T-cell (primary cell): ENCODE data around the gene CALD1. TPM values are rescaled to one million over a fixed set of nuclear protein-coding genes. Genes with fewer than 3 reads are reported as not detected.

Experiments used
- ATAC-seq, 4 experiments: fragments of 200-7000 bp in 3 of 4; fragments of 150-1000 bp in 1 of 4; cut with Tn5 transposase; replicated peaks in 1 of 4; 1 replicate in 3 of 4; 2 replicates in 1 of 4; pipeline ENCODE4 v1.10.0; 2021; ENCODE audit warnings: moderate library complexity in 3 of 4, mild to moderate bottlenecking in 2 of 4, moderate number of reproducible peaks in 1 of 4
- CTCF ChIA-PET, 2 donors: fragments of 300-600 bp; sonication (Branson Sonifier 250); formaldehyde crosslinking; loops; one replicate each; lab custom pipeline; 2022; ENCODE audit warnings: antibody characterized with exemption in 2 of 2; lab: Charles Lee
- POLR2A ChIA-PET, 2 donors: fragments of 300-600 bp; sonication (Branson Sonifier 250); formaldehyde crosslinking; loops; one replicate each; lab custom pipeline; 2022; ENCODE audit warnings: antibody characterized with exemption in 2 of 2; lab: Charles Lee
- DNase-seq, 35 experiments: peaks; one replicate each; pipeline versions ENCODE4 v3.0.0 to v3.0.0-alpha.2; 2013 to 2023
- H3K27ac ChIP-seq: one replicate; pipeline ENCODE4 v1.5.1; 2013; ENCODE audit warnings: low read length
- H3K27me3 ChIP-seq, 2 experiments: replicated peaks in 1 of 2; 1 replicate in 1 of 2; 2 replicates in 1 of 2; pipeline versions ENCODE4 v1.6.1 to v1.7.0; 2013; ENCODE audit warnings: low read length in 1 of 2, mixed read lengths in 1 of 2; ENCODE audit not compliant: control insufficient read depth in 2 of 2, insufficient read depth in 2 of 2; ENCODE audit errors: extremely low read depth in 1 of 2
- H3K36me3 ChIP-seq, 2 donors: 1 replicate in 1 of 2; 2 replicates in 1 of 2; pipeline versions ENCODE4 v1.6.1 to v1.7.0; 2013; ENCODE audit warnings: low read length in 1 of 2; ENCODE audit not compliant: control insufficient read depth in 2 of 2, insufficient read depth in 1 of 2; ENCODE audit errors: extremely low read depth in 1 of 2
- H3K4me1 ChIP-seq, 2 experiments: 1 replicate in 1 of 2; 2 replicates in 1 of 2; pipeline versions ENCODE4 v1.6.1 to v1.7.0; 2013; ENCODE audit warnings: low read length in 2 of 2, mixed read lengths in 1 of 2; ENCODE audit not compliant: insufficient read depth in 2 of 2, control insufficient read depth in 1 of 2; ENCODE audit errors: extremely low read depth in 1 of 2
- H3K4me3 ChIP-seq, 2 donors: 1 replicate in 1 of 2; 2 replicates in 1 of 2; pipeline versions ENCODE4 v1.5.1 to v1.7.0; 2013; ENCODE audit warnings: mild to moderate bottlenecking in 2 of 2, low read length in 1 of 2, moderate library complexity in 1 of 2; ENCODE audit not compliant: control insufficient read depth in 1 of 2; ENCODE audit errors: extremely low read depth in 1 of 2
- H3K9me3 ChIP-seq: 2 replicates; pipeline ENCODE4 v1.7.0; 2013
- H3K27ac Mint-ChIP-seq, 2 donors: one replicate each; pipeline ENCODE4 v1.8.0; 2020 to 2021; ENCODE audit warnings: mild to moderate bottlenecking in 2 of 2, mixed read lengths in 2 of 2
- H3K27me3 Mint-ChIP-seq, 2 donors: one replicate each; pipeline ENCODE4 v1.8.0; 2021 to 2022; ENCODE audit warnings: mixed read lengths in 2 of 2
- H3K36me3 Mint-ChIP-seq: one replicate; pipeline ENCODE4 v1.8.0; 2021; ENCODE audit warnings: mixed read lengths
- H3K4me1 Mint-ChIP-seq, 3 donors: one replicate each; pipeline ENCODE4 v1.8.0; 2020 to 2022; ENCODE audit warnings: mixed read lengths in 3 of 3, mild to moderate bottlenecking in 1 of 3
- H3K4me3 Mint-ChIP-seq, 3 donors: one replicate each; pipeline ENCODE4 v1.8.0; 2020 to 2022; ENCODE audit warnings: mild to moderate bottlenecking in 3 of 3, mixed read lengths in 3 of 3, moderate library complexity in 3 of 3
- H3K9me3 Mint-ChIP-seq, 3 donors: one replicate each; pipeline ENCODE4 v1.8.0; 2020 to 2022; ENCODE audit warnings: mixed read lengths in 3 of 3
- WGBS: methylation state at CpG from one replicate; pipeline ENCODE4 v1.1.5; 2013; ENCODE audit warnings: missing lambda C conversion rate; ENCODE audit not compliant: insufficient coverage; 5-methylcytosine and 5-hydroxymethylcytosine counted together
- total RNA-seq, 35 experiments: library from RNA in 6 of 35; stranded (reverse) in 6 of 35; fragments of 120-200 nt in 1 of 35; gene quantifications; one replicate each; pipeline versions ENCODE4 v1.2.1 to v1.2.4 and lab custom pipeline; 2013 to 2026

Gene CALD1
- total RNA-seq, 5 donors from 2014 or later (not counting 1 experiment from before 2014, with no cell fraction given): 0.95 to 2.4 (median 1.4) TPM; not detected in 1

GRCh38 chr7:134747326-134747725 is 32.1 kb upstream of the CALD1 start:
- Histone ChIP-seq H3K9me3 (no peaks in the 10 kb centered on the region), H3K4me1 (no peaks in the 10 kb centered on the region), H3K27ac (no peak overlapping the region), H3K4me3 (no peak overlapping the region), H3K27me3 (peaks cover 0 to 8% of the 10 kb centered on the region in 2 experiments), H3K36me3 (no peaks in the 10 kb centered on the region)
- Mint-ChIP-seq H3K4me3 (no peak overlapping the region), H3K36me3 (no peaks in the 10 kb centered on the region), H3K4me1 (no peaks in the 10 kb centered on the region), H3K27ac (no peak overlapping the region), H3K9me3 (no peaks in the 10 kb centered on the region), H3K27me3 (peaks cover 0 to 3% of the 10 kb centered on the region in 2 donors)
- ATAC-seq (no peak), DNase-seq (no peak)
- 72% methylated on average over 3 of the region's 5 CpGs for WGBS
- CTCF ChIA-PET: no interaction called here
- POLR2A ChIA-PET: no interaction called here

GRCh38 chr7:134750083-134751062 is 29.1 kb upstream of the CALD1 start:
- ChIA-PET POLR2A (no interaction called here), CTCF (interaction anchor here (0.6 to 2.2 kb wide), 11 partner anchors 9 to 143 kb away, joined by 3 to 23 read pairs (median 4); no protein-coding TSS in a partner anchor)
- DNase-seq (peak; percentile 12 to 78 (median 49)), ATAC-seq (peak; percentile 67 to 83 (median 74))
- peaks cover 0 to 6% of the 10 kb centered on the region in 2 experiments for H3K27me3 ChIP-seq
- no peaks in the 10 kb centered on the region for H3K9me3 ChIP-seq
- peaks cover 0 to under 1% of the 10 kb centered on the region in 2 donors for H3K27me3 Mint-ChIP-seq
- H3K4me3 ChIP-seq: no peak overlapping the region
- H3K27ac ChIP-seq: no peak overlapping the region
- no peaks in the 10 kb centered on the region for H3K9me3 Mint-ChIP-seq
- no peaks in the 10 kb centered on the region for H3K36me3 ChIP-seq
- WGBS: 82% methylated on average over 4 of the region's 6 CpGs
- H3K4me3 Mint-ChIP-seq: no peak overlapping the region
- no peaks in the 10 kb centered on the region for H3K36me3 Mint-ChIP-seq
- no peak overlapping the region for H3K27ac Mint-ChIP-seq
- no peaks in the 10 kb centered on the region for H3K4me1 ChIP-seq
- no peaks in the 10 kb centered on the region for H3K4me1 Mint-ChIP-seq

GRCh38 chr7:134752006-134752760 is 27.3 kb upstream of the CALD1 start:
- H3K9me3 ChIP-seq: no peaks in the 10 kb centered on the region
- DNase-seq: no peak
- no peaks in the 10 kb centered on the region for H3K36me3 Mint-ChIP-seq
- H3K27ac Mint-ChIP-seq: no peak overlapping the region
- peaks cover 0 to 6% of the 10 kb centered on the region in 2 experiments for H3K27me3 ChIP-seq
- H3K4me3 Mint-ChIP-seq: no peak overlapping the region
- WGBS: 82% methylated on average over 4 of the region's 6 CpGs
- H3K4me1 ChIP-seq: no peaks in the 10 kb centered on the region
- no peak overlapping the region for H3K4me3 ChIP-seq
- H3K4me1 Mint-ChIP-seq: no peaks in the 10 kb centered on the region
- no peaks in the 10 kb centered on the region for H3K9me3 Mint-ChIP-seq
- H3K27ac ChIP-seq: no peak overlapping the region
- H3K27me3 Mint-ChIP-seq: peaks cover 0 to 1% of the 10 kb centered on the region in 2 donors
- ChIA-PET POLR2A (no interaction called here), CTCF (interaction anchor here (0.6 to 1.8 kb wide), 7 partner anchors 21 to 120 kb away, joined by 3 to 10 read pairs (median 3); no protein-coding TSS in a partner anchor)
- no peak for ATAC-seq
- no peaks in the 10 kb centered on the region for H3K36me3 ChIP-seq

GRCh38 chr7:134755422-134756022 is 23.9 kb upstream of the CALD1 start:
- Histone ChIP-seq H3K36me3 (no peaks in the 10 kb centered on the region), H3K27me3 (no peaks in the 10 kb centered on the region), H3K9me3 (no peaks in the 10 kb centered on the region), H3K27ac (no peak overlapping the region), H3K4me1 (no peaks in the 10 kb centered on the region), H3K4me3 (no peak overlapping the region)
- H3K27me3 Mint-ChIP-seq: peaks cover 0 to 1% of the 10 kb centered on the region in 2 donors
- H3K36me3 Mint-ChIP-seq: no peaks in the 10 kb centered on the region
- peaks cover 0 to 9% (median 0%) of the 10 kb centered on the region in 3 donors for H3K4me1 Mint-ChIP-seq
- POLR2A ChIA-PET: no interaction called here
- ATAC-seq (no peak), DNase-seq (peak in 25 of 35 experiments; percentile 3 to 45 (median 29))
- WGBS: no CpG with 5 or more reads among the region's 1 CpG
- no peaks in the 10 kb centered on the region for H3K9me3 Mint-ChIP-seq
- CTCF ChIA-PET: interaction anchor here (0.6 to 1.6 kb wide), 4 partner anchors 58 to 126 kb away, joined by 3 to 4 read pairs (median 3); no protein-coding TSS in a partner anchor
- no peak overlapping the region for H3K4me3 Mint-ChIP-seq
- no peak overlapping the region for H3K27ac Mint-ChIP-seq

- ATAC-seq: no peak
Observed at GRCh38 chr7:134757938-134758337, 21.5 kb upstream of the CALD1 start.

GRCh38 chr7:134758981-134759380 is 20.5 kb upstream of the CALD1 start:
- peaks cover 0 to 9% (median 3%) of the 10 kb centered on the region in 3 donors for H3K4me1 Mint-ChIP-seq
- Histone ChIP-seq H3K9me3 (no peaks in the 10 kb centered on the region), H3K4me1 (no peaks in the 10 kb centered on the region), H3K27ac (no peak overlapping the region), H3K27me3 (no peaks in the 10 kb centered on the region), H3K4me3 (no peak overlapping the region), H3K36me3 (no peaks in the 10 kb centered on the region)
- CTCF ChIA-PET: interaction anchor here (0.6 to 1.1 kb wide), 4 partner anchors 9 to 128 kb away, joined by 3 to 5 read pairs (median 4); no protein-coding TSS in a partner anchor
- DNase-seq (no peak), ATAC-seq (no peak)
- H3K36me3 Mint-ChIP-seq: peaks cover 2% of the 10 kb centered on the region
- no CpG with 5 or more reads among the region's 1 CpG for WGBS
- H3K4me3 Mint-ChIP-seq: no peak overlapping the region
- H3K27me3 Mint-ChIP-seq: peaks cover 0 to 1% of the 10 kb centered on the region in 2 donors
- no peak overlapping the region for H3K27ac Mint-ChIP-seq
- H3K9me3 Mint-ChIP-seq: no peaks in the 10 kb centered on the region
- POLR2A ChIA-PET: no interaction called here

More at GRCh38 chr7:134757938-134758337, 21.5 kb upstream of the CALD1 start:
- Histone ChIP-seq H3K4me3 (no peak overlapping the region), H3K27me3 (no peaks in the 10 kb centered on the region), H3K9me3 (no peaks in the 10 kb centered on the region), H3K36me3 (no peaks in the 10 kb centered on the region), H3K4me1 (no peaks in the 10 kb centered on the region), H3K27ac (no peak overlapping the region)
- peaks cover 0 to 1% of the 10 kb centered on the region in 2 donors for H3K27me3 Mint-ChIP-seq
- no CpG with 5 or more reads among the region's 3 CpGs for WGBS
- H3K4me3 Mint-ChIP-seq: no peak overlapping the region
- ChIA-PET CTCF (no interaction called here), POLR2A (no interaction called here)
- no peak overlapping the region for H3K27ac Mint-ChIP-seq
- H3K9me3 Mint-ChIP-seq: no peaks in the 10 kb centered on the region
- H3K36me3 Mint-ChIP-seq: peaks cover 2% of the 10 kb centered on the region
- peaks cover 0 to 9% (median 3%) of the 10 kb centered on the region in 3 donors for H3K4me1 Mint-ChIP-seq
- no peak for DNase-seq
